HL-60 (cell line): ENCODE results near the gene USF2.

ENCODE experiments used
- CTCF ChIP-seq: IDR thresholded peaks from one replicate; pipeline ENCODE4 v1.5.1; 2011; ENCODE audit warnings: low read length, control low read depth, inconsistent platforms; ENCODE audit not compliant: insufficient read depth
- GABPA ChIP-seq: IDR thresholded peaks from 2 replicates; pipeline ENCODE4 v1.6.1; 2012; ENCODE audit warnings: low read depth
- REST ChIP-seq: IDR thresholded peaks from 2 replicates; pipeline ENCODE4 v1.6.1; 2012; ENCODE audit warnings: low read depth; ENCODE audit not compliant: insufficient replicate concordance

GRCh38 chr19:35248310-35249145 lies 20.2 kb upstream of the USF2 start, which contains the start of gene LSR:
- TF ChIP-seq CTCF, result no peak
- no peak for TF ChIP-seq REST
- no peak for TF ChIP-seq GABPA
